SK-N-SH treated with all-trans-retinoic acid at 6 μM for 48 hours (cell line): Measurements from ENCODE around the gene TNXB.

ENCODE experiments used
- ATAC-seq: fragments of 200-7000 bp; cut with Tn5 transposase; 3 replicates; pipeline ENCODE4 v1.9.1; 2020; ENCODE audit warnings: mild to moderate bottlenecking, moderate library complexity
- ARNTL ChIP-seq: fragments of 450-650 bp; formaldehyde crosslinking; IDR thresholded peaks from 2 replicates; pipeline ENCODE4 v1.5.0; 2020; ENCODE audit warnings: low read depth, mild to moderate bottlenecking, moderate library complexity, borderline replicate concordance
- BACH2 ChIP-seq: fragments of 250-450 bp; sonication (Bioruptor Pico); IDR thresholded peaks from 2 replicates; pipeline ENCODE4 v1.9.0; 2021; ENCODE audit warnings: mild to moderate bottlenecking, borderline replicate concordance
- CREB5 ChIP-seq: fragments of 250-450 bp; sonication (Bioruptor Pico); IDR thresholded peaks from 2 replicates; pipeline ENCODE4 v1.5.1; 2020; ENCODE audit warnings: low read depth, mild to moderate bottlenecking, moderate library complexity
- CSDC2 ChIP-seq: fragments of 250-450 bp; sonication (Bioruptor Pico); IDR thresholded peaks from 2 replicates; pipeline ENCODE4 v1.5.0; 2020; ENCODE audit warnings: mild to moderate bottlenecking, moderate library complexity
- GLIS3 ChIP-seq: fragments of 250-450 bp; sonication (Bioruptor Pico); IDR thresholded peaks from 2 replicates; pipeline ENCODE4 v1.5.0; 2020; ENCODE audit warnings: mild to moderate bottlenecking, moderate library complexity
- ISL1 ChIP-seq: fragments of 250-450 bp; sonication (Bioruptor Pico); IDR thresholded peaks from 2 replicates; pipeline ENCODE4 v2.1.2; 2022; ENCODE audit warnings: mild to moderate bottlenecking, moderate library complexity
- PATZ1 ChIP-seq: fragments of 250-450 bp; sonication (Bioruptor Pico); IDR thresholded peaks from 2 replicates; pipeline ENCODE4 v1.8.0; 2020; ENCODE audit warnings: mild to moderate bottlenecking, moderate library complexity, borderline replicate concordance
- PPARA ChIP-seq: fragments of 250-450 bp; sonication (Bioruptor Pico); IDR thresholded peaks from 2 replicates; pipeline ENCODE4 v1.5.0; 2020; ENCODE audit warnings: mild to moderate bottlenecking, borderline replicate concordance
- RARB ChIP-seq: fragments of 250-450 bp; sonication (Bioruptor Pico); IDR thresholded peaks from 2 replicates; pipeline ENCODE4 v1.8.0; 2021; ENCODE audit warnings: mild to moderate bottlenecking, moderate library complexity
- SNAI2 ChIP-seq: fragments of 250-450 bp; sonication (Bioruptor Pico); IDR thresholded peaks from 2 replicates; pipeline ENCODE4 v1.5.0; 2020; ENCODE audit warnings: mild to moderate bottlenecking, moderate library complexity
- TCF4 ChIP-seq: fragments of 250-450 bp; sonication (Bioruptor Pico); IDR thresholded peaks from 2 replicates; pipeline ENCODE4 v1.8.0; 2021; ENCODE audit warnings: mild to moderate bottlenecking, moderate library complexity, borderline replicate concordance
- TOX ChIP-seq: fragments of 250-450 bp; sonication (Bioruptor Pico); IDR thresholded peaks from 2 replicates; pipeline ENCODE4 v1.8.0; 2021; ENCODE audit warnings: mild to moderate bottlenecking, moderate library complexity, borderline replicate concordance
- TSHZ2 ChIP-seq: fragments of 250-450 bp; sonication (Bioruptor Pico); IDR thresholded peaks from 2 replicates; pipeline ENCODE4 v1.5.0; 2020; ENCODE audit warnings: mild to moderate bottlenecking, moderate library complexity
- ZC3H10 ChIP-seq: fragments of 250-450 bp; sonication (Bioruptor Pico); IDR thresholded peaks from 2 replicates; pipeline ENCODE4 v1.5.1; 2021; ENCODE audit warnings: mild to moderate bottlenecking, moderate library complexity
- ZFP3 ChIP-seq: fragments of 250-450 bp; sonication (Bioruptor Pico); IDR thresholded peaks from 2 replicates; pipeline ENCODE4 v1.5.0; 2020; ENCODE audit warnings: mild to moderate bottlenecking, moderate library complexity
- ZFP30 ChIP-seq: fragments of 450-650 bp; formaldehyde crosslinking; IDR thresholded peaks from 2 replicates; pipeline ENCODE4 v1.5.0; 2022; ENCODE audit warnings: mild to moderate bottlenecking, moderate library complexity
- ZNF565 ChIP-seq: fragments of 450-650 bp; formaldehyde crosslinking; conservative IDR thresholded peaks from 2 replicates; pipeline ENCODE4 v1.5.0; 2020; ENCODE audit warnings: low read depth, mild to moderate bottlenecking, moderate library complexity
- ZNF70 ChIP-seq: fragments of 450-650 bp; formaldehyde crosslinking; IDR thresholded peaks from 2 replicates; pipeline ENCODE4 v1.5.0; 2020; ENCODE audit warnings: mild to moderate bottlenecking, moderate library complexity
- ZNF8 ChIP-seq: fragments of 450-650 bp; formaldehyde crosslinking; IDR thresholded peaks from 2 replicates; pipeline ENCODE4 v1.5.0; 2020; ENCODE audit warnings: mild to moderate bottlenecking, moderate library complexity
- TF ChIP-seq, protein P1 (sequence below): fragments of 250-450 bp; sonication (Bioruptor Pico); IDR thresholded peaks from 2 replicates; pipeline ENCODE4 v1.5.1; 2021; ENCODE audit warnings: mild to moderate bottlenecking, moderate library complexity
- TF ChIP-seq, protein P2 (sequence below): fragments of 250-450 bp; sonication (Bioruptor Pico); IDR thresholded peaks from 2 replicates; pipeline ENCODE4 v1.8.0; 2021; ENCODE audit warnings: low read depth, mild to moderate bottlenecking, moderate library complexity, borderline replicate concordance

Gene TNXB

GRCh38 chr6:32128751-32129296 is 19.7 kb upstream of the TNXB start:
- no peak for TF ChIP-seq GLIS3 (CRISPR knock-in tag)
- TF ChIP-seq ZNF70 = no peak
- no peak for TF ChIP-seq PPARA (CRISPR knock-in tag)
- no peak for TF ChIP-seq CSDC2 (CRISPR knock-in tag)
- TF ChIP-seq CREB5 (CRISPR knock-in tag) = no peak
- TF ChIP-seq, all 23 proteins: peak for 0
- no peak for ATAC-seq

GRCh38 chr6:32127717-32128592 is 18.8 kb upstream of the TNXB start, which contains the start of gene ATF6B:
TSS of gene ATF6B (minus strand) at chr6:32128246. CDS start at chr6:32128207, 39 bp downstream.
- no peak for TF ChIP-seq ZFP3 (CRISPR knock-in tag)
- TF ChIP-seq ZFP30 (CRISPR knock-in tag) = no peak
- no peak for TF ChIP-seq ZNF565 (CRISPR knock-in tag)
- peak; percentile 95 for ATAC-seq

DNA sequence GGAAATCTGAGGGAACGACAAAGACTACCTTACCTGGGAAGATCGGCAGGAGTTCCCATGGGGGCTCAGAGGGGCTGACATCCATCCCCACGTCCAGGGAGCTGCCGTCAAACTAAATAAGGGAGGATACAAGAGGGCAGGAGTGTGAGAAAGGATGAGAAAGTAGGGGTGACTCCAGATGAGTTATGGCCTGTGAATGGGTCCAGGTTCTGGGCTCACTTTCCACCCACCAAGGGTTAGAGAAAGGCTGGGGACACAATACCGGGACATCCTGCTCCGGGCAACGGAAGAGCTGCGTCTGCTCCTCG is 18.2 kb upstream of the TNXB start:
- no peak for ATAC-seq
- TF ChIP-seq, protein P1, sequence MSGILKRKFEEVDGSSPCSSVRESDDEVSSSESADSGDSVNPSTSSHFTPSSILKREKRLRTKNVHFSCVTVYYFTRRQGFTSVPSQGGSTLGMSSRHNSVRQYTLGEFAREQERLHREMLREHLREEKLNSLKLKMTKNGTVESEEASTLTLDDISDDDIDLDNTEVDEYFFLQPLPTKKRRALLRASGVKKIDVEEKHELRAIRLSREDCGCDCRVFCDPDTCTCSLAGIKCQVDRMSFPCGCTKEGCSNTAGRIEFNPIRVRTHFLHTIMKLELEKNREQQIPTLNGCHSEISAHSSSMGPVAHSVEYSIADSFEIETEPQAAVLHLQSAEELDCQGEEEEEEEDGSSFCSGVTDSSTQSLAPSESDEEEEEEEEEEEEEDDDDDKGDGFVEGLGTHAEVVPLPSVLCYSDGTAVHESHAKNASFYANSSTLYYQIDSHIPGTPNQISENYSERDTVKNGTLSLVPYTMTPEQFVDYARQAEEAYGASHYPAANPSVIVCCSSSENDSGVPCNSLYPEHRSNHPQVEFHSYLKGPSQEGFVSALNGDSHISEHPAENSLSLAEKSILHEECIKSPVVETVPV (CRISPR knock-in tag) = no peak
- TF ChIP-seq ARNTL (CRISPR knock-in tag) (no peak), TCF4 (CRISPR knock-in tag) (no peak), PATZ1 (no peak), GLIS3 (CRISPR knock-in tag) (no peak), TOX (CRISPR knock-in tag) (no peak), ZC3H10 (no peak), ZFP30 (CRISPR knock-in tag) (no peak), TSHZ2 (CRISPR knock-in tag) (no peak), ZNF70 (no peak), ZNF8 (no peak), CSDC2 (CRISPR knock-in tag) (no peak), ISL1 (CRISPR knock-in tag) (no peak), ZFP3 (CRISPR knock-in tag) (no peak), SNAI2 (CRISPR knock-in tag) (no peak), BACH2 (CRISPR knock-in tag) (no peak), RARB (no peak), PPARA (CRISPR knock-in tag) (no peak), CREB5 (CRISPR knock-in tag) (no peak)
- TF ChIP-seq, protein P2, sequence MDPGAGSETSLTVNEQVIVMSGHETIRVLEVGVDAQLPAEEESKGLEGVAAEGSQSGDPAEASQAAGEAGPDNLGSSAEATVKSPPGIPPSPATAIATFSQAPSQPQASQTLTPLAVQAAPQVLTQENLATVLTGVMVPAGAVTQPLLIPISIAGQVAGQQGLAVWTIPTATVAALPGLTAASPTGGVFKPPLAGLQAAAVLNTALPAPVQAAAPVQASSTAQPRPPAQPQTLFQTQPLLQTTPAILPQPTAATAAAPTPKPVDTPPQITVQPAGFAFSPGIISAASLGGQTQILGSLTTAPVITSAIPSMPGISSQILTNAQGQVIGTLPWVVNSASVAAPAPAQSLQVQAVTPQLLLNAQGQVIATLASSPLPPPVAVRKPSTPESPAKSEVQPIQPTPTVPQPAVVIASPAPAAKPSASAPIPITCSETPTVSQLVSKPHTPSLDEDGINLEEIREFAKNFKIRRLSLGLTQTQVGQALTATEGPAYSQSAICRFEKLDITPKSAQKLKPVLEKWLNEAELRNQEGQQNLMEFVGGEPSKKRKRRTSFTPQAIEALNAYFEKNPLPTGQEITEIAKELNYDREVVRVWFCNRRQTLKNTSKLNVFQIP (CRISPR knock-in tag) = no peak
